Endodermal cell (in vitro differentiated cells): ENCODE results near the gene CYP27C1. TPM values are rescaled to one million over a fixed set of nuclear protein-coding genes. Genes with fewer than 3 reads are reported as not detected.

Experiments
- DNase-seq: peaks from one replicate; pipeline ENCODE4 v3.0.0-alpha.2; 2017
- H3K27ac ChIP-seq: 2 replicates; pipeline ENCODE4 v1.5.1; 2013; ENCODE audit warnings: mild to moderate bottlenecking, low read depth, low read length, moderate library complexity
- H3K27me3 ChIP-seq: 2 replicates; pipeline ENCODE4 v1.6.1; 2013; ENCODE audit warnings: mild to moderate bottlenecking, low read length, moderate library complexity; ENCODE audit not compliant: insufficient read depth, control insufficient read depth, poor library complexity, severe bottlenecking
- H3K36me3 ChIP-seq: 2 replicates; pipeline ENCODE4 v1.7.0; 2013; ENCODE audit warnings: mild to moderate bottlenecking, low read length, moderate library complexity; ENCODE audit not compliant: control insufficient read depth, insufficient read depth
- H3K4me1 ChIP-seq: one replicate; pipeline ENCODE4 v1.7.0; 2013; ENCODE audit warnings: low read length; ENCODE audit not compliant: control insufficient read depth, insufficient read depth
- H3K4me3 ChIP-seq: 2 replicates; pipeline ENCODE4 v1.5.1; 2013; ENCODE audit warnings: mild to moderate bottlenecking, low read length, moderate library complexity
- H3K9ac ChIP-seq: 2 replicates; pipeline ENCODE4 v1.6.1; 2013; ENCODE audit warnings: mild to moderate bottlenecking, low read length, moderate library complexity; ENCODE audit not compliant: poor library complexity, severe bottlenecking; ENCODE audit errors: extremely low read depth
- H3K9me3 ChIP-seq: 2 replicates; pipeline ENCODE4 v1.6.1; 2013; ENCODE audit warnings: mild to moderate bottlenecking, low read length, moderate library complexity; ENCODE audit not compliant: control insufficient read depth
- H3K27ac Mint-ChIP-seq: 2 replicates; pipeline ENCODE4 v1.8.0; 2020; ENCODE audit warnings: mixed read lengths
- H3K27me3 Mint-ChIP-seq: 2 replicates; pipeline ENCODE4 v1.8.0; 2021; ENCODE audit warnings: mild to moderate bottlenecking, mixed read lengths; ENCODE audit not compliant: insufficient read depth
- H3K36me3 Mint-ChIP-seq: 2 replicates; pipeline ENCODE4 v1.8.0; 2020; ENCODE audit warnings: low read depth, mixed read lengths
- H3K4me1 Mint-ChIP-seq: 2 replicates; pipeline ENCODE4 v1.8.0; 2020; ENCODE audit warnings: mixed read lengths
- H3K4me3 Mint-ChIP-seq: 2 replicates; pipeline ENCODE4 v1.8.0; 2020; ENCODE audit warnings: mild to moderate bottlenecking, moderate library complexity, mixed read lengths
- H3K9me3 Mint-ChIP-seq: 2 replicates; pipeline ENCODE4 v1.8.0; 2020; ENCODE audit warnings: mild to moderate bottlenecking, mixed read lengths
- CTCF ChIP-seq: fragments of 200-600 bp; sonication (generic); conservative IDR thresholded peaks from 2 replicates; pipeline ENCODE4 v1.5.0; 2021; ENCODE audit warnings: antibody characterized with exemption, mild to moderate bottlenecking
- WGBS, 2 experiments: methylation state at CpG; one replicate each; pipeline versions ENCODE4 v1.1.5 to v1.1.7; 2013; ENCODE audit warnings: missing lambda C conversion rate in 2 of 2, mixed read lengths in 1 of 2; ENCODE audit not compliant: insufficient coverage in 1 of 2, insufficient read length in 1 of 2; 5-methylcytosine and 5-hydroxymethylcytosine counted together
- total RNA-seq, 2 donors: library from RNA; stranded (reverse); fragmentation: NEBNext Ultra II Directional in 1 of 2; extraction: Animal tissue kit (Norgen Biotek cat#: 25700) in 1 of 2; gene quantifications; 2 replicates in 1 of 2; 3 replicates in 1 of 2; pipeline ENCODE4 v1.2.1, GENCODE V29; 2021

The CYP27C1 gene
- total RNA-seq, 2 donors from 2014 or later, result 4.4 to 4.9 TPM

DNA sequence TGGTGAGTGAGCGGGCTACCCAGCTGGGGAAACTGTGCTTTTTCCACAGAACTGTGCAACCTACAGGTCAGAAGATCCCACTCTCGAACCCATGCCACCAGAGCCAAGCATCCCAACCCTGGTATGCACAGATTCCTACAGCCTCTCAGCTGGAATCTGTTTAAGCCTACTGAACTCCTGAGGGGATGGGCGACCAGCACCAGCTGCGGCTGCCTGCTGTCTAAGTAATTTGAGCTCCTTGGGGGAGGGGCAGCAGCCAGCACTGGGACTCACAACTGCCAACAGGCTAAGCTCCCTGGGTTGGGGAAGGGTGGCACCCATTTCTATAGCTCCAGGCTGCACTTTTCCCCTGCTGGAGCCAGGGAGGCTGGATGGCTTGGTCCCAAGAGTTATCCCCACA, 11.8 kb downstream of the CYP27C1 start:
- no peak overlapping the region for H3K4me3 Mint-ChIP-seq

DNA sequence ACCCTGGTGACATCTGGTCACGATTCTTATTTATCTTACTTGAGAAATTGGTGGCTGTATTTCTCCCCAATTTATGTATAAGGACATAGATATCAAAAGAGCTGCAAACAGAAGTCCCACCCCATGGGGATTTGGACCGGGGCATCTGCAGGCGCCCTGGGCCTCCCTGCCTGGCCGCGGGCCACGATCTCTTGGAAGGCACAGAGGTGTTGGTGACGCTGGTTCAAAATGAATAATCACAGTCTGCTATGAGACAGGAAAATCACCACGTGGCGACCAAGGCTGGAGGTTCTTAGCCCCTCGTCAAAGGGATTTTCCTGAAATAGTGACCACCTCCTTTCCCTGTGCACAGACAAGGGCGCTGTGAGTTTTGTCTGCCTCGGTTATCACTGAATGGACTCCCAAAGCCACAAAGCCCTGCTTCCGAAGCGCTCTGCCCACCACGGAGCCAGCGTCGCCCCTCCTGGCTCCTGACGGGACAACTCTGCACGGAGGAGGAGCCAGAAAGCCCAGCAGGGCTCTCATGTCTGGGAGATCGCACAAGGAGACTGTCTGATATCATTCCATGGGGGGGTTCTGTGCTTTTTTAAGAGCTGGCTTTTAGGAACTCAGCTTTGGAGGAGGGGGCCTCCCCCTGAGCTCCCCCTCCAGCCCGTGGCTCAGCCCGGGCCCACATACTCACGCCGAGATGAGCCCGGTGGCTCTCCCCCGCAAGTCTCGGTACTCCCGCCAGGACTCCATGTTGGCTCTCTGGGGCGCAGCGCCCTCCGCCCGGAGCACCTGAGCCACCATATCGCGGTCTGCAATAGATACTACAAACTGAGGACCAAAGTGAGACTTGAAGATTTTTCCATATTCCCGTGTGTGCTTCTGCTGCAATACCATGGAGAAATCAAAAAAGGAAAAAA, 14.6 kb downstream of the CYP27C1 start:
- no peak overlapping the region for H3K27ac ChIP-seq
- no peaks in the 10 kb centered on the region for H3K9me3 ChIP-seq
- H3K4me3 Mint-ChIP-seq, result peak overlapping the region; percentile 44
- peak; percentile 21 for TF ChIP-seq CTCF
- peaks cover 10% of the 10 kb centered on the region for H3K4me1 ChIP-seq
- 86 to 90% methylated on average over 23 to 35 of the region's 35 CpGs for WGBS, 2 experiments
- H3K27me3 ChIP-seq, result no peaks in the 10 kb centered on the region
- H3K36me3 Mint-ChIP-seq, result peaks cover 5% of the 10 kb centered on the region
- peaks cover 4% of the 10 kb centered on the region for H3K27me3 Mint-ChIP-seq
- no peaks in the 10 kb centered on the region for H3K9me3 Mint-ChIP-seq
- DNase-seq, result peak; percentile 72
- peak overlapping the region; percentile 63 for H3K27ac Mint-ChIP-seq
- peaks cover 22% of the 10 kb centered on the region for H3K4me1 Mint-ChIP-seq
- H3K9ac ChIP-seq, result no peak overlapping the region
- H3K36me3 ChIP-seq, result no peaks in the 10 kb centered on the region
- no peak overlapping the region for H3K4me3 ChIP-seq

More for the DNA sequence above, 11.8 kb downstream of the CYP27C1 start:
- H3K27ac ChIP-seq, result no peak overlapping the region
- no peak overlapping the region for H3K9ac ChIP-seq
- 53% methylated on average over 4 of the region's 4 CpGs; no CpG with 5 or more reads in 1 of the 2 experiments for WGBS, 2 experiments
- Mint-ChIP-seq H3K27me3 (peaks cover 20% of the 10 kb centered on the region), H3K4me1 (peaks cover 23% of the 10 kb centered on the region), H3K9me3 (peaks cover 3% of the 10 kb centered on the region), H3K36me3 (peaks cover 2% of the 10 kb centered on the region), H3K27ac (no peak overlapping the region)
- DNase-seq, result peak; percentile 88
- no peak for TF ChIP-seq CTCF
- no peaks in the 10 kb centered on the region for H3K27me3 ChIP-seq
- peaks cover 10% of the 10 kb centered on the region for H3K4me1 ChIP-seq
- H3K36me3 ChIP-seq, result no peaks in the 10 kb centered on the region
- no peak overlapping the region for H3K4me3 ChIP-seq
- no peaks in the 10 kb centered on the region for H3K9me3 ChIP-seq

GRCh38 chr2:127201452-127201851, 18.6 kb downstream of the CYP27C1 start:
- H3K9me3 Mint-ChIP-seq, result no peaks in the 10 kb centered on the region
- Histone ChIP-seq H3K4me1 (no peaks in the 10 kb centered on the region), H3K27me3 (no peaks in the 10 kb centered on the region), H3K9me3 (peaks cover 7% of the 10 kb centered on the region), H3K27ac (no peak overlapping the region), H3K4me3 (no peak overlapping the region), H3K9ac (no peak overlapping the region), H3K36me3 (no peaks in the 10 kb centered on the region)
- peak; percentile 37 for TF ChIP-seq CTCF
- H3K36me3 Mint-ChIP-seq, result peaks cover 5% of the 10 kb centered on the region
- H3K27ac Mint-ChIP-seq, result no peak overlapping the region
- no peak overlapping the region for H3K4me3 Mint-ChIP-seq
- 50 to 79% methylated on average over 1 to 5 of the region's 5 CpGs for WGBS, 2 experiments
- peaks cover 4% of the 10 kb centered on the region for H3K4me1 Mint-ChIP-seq
- peaks cover 2% of the 10 kb centered on the region for H3K27me3 Mint-ChIP-seq
- peak; percentile 80 for DNase-seq
